ENCODE results near the gene SMIM27.
A peak's percentile ranks its signal among the peaks of the same experiment; 100 is the strongest.

SMIM27 gene

GRCh38 chr9:32558408-32558934 lies 6.3 kb downstream of the SMIM27 start:
- no peak for DNase-seq (ENCODE audit: low read depth)
- no peak overlapping the region for H3K4me3 ChIP-seq (ENCODE audit: low read depth, low read length)
- TF ChIP-seq MYC (IDR thresholded peaks at IDR 0.05; ENCODE audit: low read depth, low read length) (no peak), CTCF (IDR thresholded peaks at IDR 0.05; ENCODE audit: low read depth, low read length) (no peak), POLR2A (IDR thresholded peaks at IDR 0.05; ENCODE audit: extremely low read depth, insufficient read length) (no peak), MAX (IDR thresholded peaks at IDR 0.05; ENCODE audit: low read depth, low read length) (no peak)

GRCh38 chr9:32565967-32566366 lies 13.8 kb downstream of the SMIM27 start:
- no peak overlapping the region for H3K4me3 ChIP-seq (ENCODE audit: low read depth, low read length)
- no peak for DNase-seq (ENCODE audit: low read depth)
- no peak for TF ChIP-seq MYC (IDR thresholded peaks at IDR 0.05; ENCODE audit: low read depth, low read length)
- TF ChIP-seq POLR2A (IDR thresholded peaks at IDR 0.05; ENCODE audit: extremely low read depth, insufficient read length) = no peak
- no peak for TF ChIP-seq CTCF (IDR thresholded peaks at IDR 0.05; ENCODE audit: low read depth, low read length)
- no peak for TF ChIP-seq MAX (IDR thresholded peaks at IDR 0.05; ENCODE audit: low read depth, low read length)

- TF ChIP-seq MYC (IDR thresholded peaks at IDR 0.05; ENCODE audit: low read depth, low read length) = no peak
- no peak for TF ChIP-seq MAX (IDR thresholded peaks at IDR 0.05; ENCODE audit: low read depth, low read length)
- no peak for TF ChIP-seq POLR2A (IDR thresholded peaks at IDR 0.05; ENCODE audit: extremely low read depth, insufficient read length)
- TF ChIP-seq CTCF (IDR thresholded peaks at IDR 0.05; ENCODE audit: low read depth, low read length) = no peak
- H3K4me3 ChIP-seq (ENCODE audit: low read depth, low read length) = no peak overlapping the region
- no peak for DNase-seq (ENCODE audit: low read depth)
These were observed 14.6 kb downstream of the SMIM27 start for GRCh38 chr9:32566770-32567169.

GRCh38 chr9:32570262-32570661 lies 18.1 kb downstream of the SMIM27 start:
- TF ChIP-seq CTCF (IDR thresholded peaks at IDR 0.05; ENCODE audit: low read depth, low read length) = no peak
- no peak for TF ChIP-seq POLR2A (IDR thresholded peaks at IDR 0.05; ENCODE audit: extremely low read depth, insufficient read length)
- TF ChIP-seq MAX (IDR thresholded peaks at IDR 0.05; ENCODE audit: low read depth, low read length) = no peak
- TF ChIP-seq MYC (IDR thresholded peaks at IDR 0.05; ENCODE audit: low read depth, low read length) = no peak
- no peak for DNase-seq (ENCODE audit: low read depth)
- H3K4me3 ChIP-seq (ENCODE audit: low read depth, low read length) = no peak overlapping the region

- DNase-seq (ENCODE audit: low read depth) = peak; percentile 95
- no peak for TF ChIP-seq POLR2A (IDR thresholded peaks at IDR 0.05; ENCODE audit: extremely low read depth, insufficient read length)
- peak; percentile 92 for TF ChIP-seq MAX (IDR thresholded peaks at IDR 0.05; ENCODE audit: low read depth, low read length)
- TF ChIP-seq CTCF (IDR thresholded peaks at IDR 0.05; ENCODE audit: low read depth, low read length) = peak; percentile 98
- TF ChIP-seq MYC (IDR thresholded peaks at IDR 0.05; ENCODE audit: low read depth, low read length) = peak; percentile 84
- H3K4me3 ChIP-seq (ENCODE audit: low read depth, low read length) = peak overlapping the region; percentile 85
These were observed 20.1 kb downstream of the SMIM27 start for GRCh38 chr9:32571969-32572899.

All from NB4 (cell line).